ENCODE data around the gene TNFAIP8.
"Not testable (repeated sequence)": the region's sequence is repeated elsewhere in the genome, so short reads cannot be mapped to it uniquely, and the experiment has no call there.

The TNFAIP8 gene

DNA sequence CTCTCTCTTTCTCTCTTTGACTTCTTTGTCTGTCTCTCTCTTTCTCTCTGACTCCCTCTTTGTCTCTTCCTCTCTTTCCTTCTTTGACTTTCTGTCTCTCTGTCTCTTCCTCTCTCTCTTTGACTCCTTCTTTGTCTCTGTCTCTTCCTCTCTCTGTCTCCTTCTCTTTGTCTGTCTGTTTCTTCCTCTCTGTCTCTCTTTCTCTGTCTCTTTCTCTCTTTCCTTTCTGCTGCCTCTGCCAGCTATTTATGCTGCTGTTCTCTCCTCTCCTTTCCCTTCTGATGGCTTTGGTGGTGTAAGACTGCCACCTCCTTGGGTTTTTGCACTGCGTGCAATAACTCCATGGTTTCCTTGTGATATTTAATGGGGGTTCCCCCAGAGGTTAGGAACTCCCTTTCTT lies 72.3 kb downstream of the TNFAIP8 start:
- not testable (repeated sequence) for DNase-seq

DNA sequence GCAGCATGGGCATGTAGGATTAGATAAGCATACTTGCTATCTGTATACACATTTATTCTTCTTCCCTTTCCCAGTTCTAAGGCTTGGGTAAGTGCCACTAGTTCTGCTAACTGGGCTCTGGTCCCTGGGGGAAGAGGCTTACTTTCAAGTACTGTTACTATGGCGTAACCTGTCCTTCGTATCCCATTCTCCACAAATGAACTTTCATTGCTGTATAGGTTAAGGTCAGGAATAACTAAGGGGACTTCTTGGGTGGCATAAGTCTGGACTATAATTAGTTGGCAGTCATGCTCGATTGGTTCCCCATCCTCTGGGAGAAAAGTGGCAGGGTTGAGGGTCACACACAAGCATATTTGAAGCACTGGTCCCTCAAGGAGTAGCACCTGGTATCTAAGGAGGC lies 72.8 kb downstream of the TNFAIP8 start:
- DNase-seq = not testable (repeated sequence)

DNA sequence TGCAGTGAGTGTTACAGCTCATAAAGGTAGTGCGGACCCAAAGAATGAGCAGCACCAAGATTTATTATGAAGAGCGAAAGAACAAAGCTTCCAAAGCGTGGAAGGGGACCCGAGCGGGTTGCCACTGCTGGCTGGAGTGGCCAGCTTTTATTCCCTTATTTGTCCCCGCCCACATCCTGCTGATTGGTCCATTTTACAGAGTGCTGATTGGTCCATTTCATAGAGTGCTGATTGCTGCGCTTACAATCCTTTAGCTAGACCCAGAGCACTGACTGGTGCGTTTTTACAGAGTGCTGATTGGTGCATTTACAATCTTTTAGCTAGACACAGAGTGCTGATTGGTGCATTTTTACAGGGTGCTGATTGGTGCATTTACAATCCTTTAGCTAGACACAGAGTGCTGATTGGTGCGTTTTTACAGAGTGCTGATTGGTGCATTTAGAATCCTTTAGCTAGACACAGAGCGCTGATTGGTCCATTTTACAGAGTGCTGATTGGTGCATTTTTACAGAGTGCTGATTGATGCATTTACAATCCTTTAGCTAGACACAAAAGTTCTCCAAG lies 76.9 kb downstream of the TNFAIP8 start:
- not testable (repeated sequence) for DNase-seq

DNA sequence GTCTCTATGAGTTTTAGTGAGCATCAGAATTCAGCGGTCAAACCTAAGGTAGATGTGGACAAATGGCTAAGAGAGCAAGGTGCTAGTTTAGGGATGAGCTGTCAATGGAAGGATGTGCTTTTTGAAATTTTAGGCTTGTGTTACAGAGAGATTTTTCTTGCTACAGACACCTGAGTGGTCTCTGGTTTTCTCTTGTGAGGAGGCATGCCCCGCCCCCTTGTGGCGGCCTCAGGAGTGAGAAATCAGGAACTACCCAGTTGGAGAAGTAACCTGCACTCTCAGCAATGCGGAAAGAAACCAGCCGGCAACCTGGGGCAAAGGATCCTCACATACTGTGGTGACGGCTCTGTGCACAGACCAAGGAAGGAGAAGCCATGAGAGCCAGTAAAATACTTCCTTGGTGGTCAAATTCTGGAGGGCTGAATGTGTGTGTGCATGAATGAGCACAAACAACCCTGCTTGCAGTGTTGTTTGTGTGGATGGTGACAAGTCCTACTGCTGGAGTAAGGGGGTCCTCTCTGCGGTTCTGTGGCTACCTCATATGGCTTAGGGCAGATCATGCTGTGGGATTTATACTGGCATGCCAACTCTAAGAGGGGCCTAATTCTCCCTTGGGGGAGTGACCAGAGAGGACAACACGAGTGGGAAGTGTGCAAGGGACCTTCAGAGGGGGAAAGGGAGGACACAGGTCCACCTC lies 79.8 kb downstream of the TNFAIP8 start:
- peak; percentile 50 for DNase-seq

DNA sequence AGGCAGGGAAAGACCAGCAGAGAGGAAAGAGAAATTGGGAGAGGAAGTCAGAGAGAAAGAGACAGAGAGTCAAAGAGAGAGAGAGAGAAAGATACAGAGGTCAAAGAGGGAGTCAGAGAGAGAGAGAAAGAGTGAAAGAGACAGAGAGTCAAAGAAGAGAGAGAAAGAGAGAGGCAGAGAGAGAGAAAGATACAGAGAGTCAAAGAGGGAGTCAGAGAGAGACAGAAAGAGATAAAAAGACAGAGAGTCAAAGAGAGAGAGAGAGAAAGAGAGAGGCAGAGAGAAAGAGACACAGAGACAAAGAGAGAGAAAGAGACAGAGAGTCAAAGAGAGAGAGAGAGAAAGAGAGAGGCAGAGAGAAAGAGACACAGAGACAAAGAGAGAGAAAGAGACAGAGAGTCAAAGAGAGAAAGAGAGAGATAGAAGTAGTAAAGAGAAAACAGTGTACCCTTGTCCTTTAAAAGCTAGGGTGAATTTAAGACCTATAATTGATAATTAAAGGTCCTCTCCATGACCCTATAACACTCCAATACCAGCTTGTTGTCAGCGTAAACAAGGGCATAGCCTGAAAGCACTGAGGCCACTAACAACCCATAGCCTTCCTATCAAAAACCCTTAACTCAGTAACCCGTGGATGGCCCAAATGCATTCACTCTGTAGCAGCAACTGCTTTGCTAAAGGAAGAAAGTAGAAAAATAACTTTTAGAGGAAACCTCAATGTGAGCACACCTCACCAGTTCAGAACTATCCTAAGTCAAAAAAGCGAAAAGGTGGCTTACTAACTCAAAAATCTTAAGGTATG lies 82.2 kb downstream of the TNFAIP8 start:
- DNase-seq = not testable (repeated sequence)

GRCh38 chr5:119438587-119438917 lies 82.7 kb downstream of the TNFAIP8 start:
- DNase-seq = not testable (repeated sequence)

- no peak for DNase-seq
Observed at GRCh38 chr5:119439140-119439631, 83.4 kb downstream of the TNFAIP8 start.

GRCh38 chr5:119439632-119440031 lies 83.8 kb downstream of the TNFAIP8 start:
- DNase-seq = not testable (repeated sequence)

DNA sequence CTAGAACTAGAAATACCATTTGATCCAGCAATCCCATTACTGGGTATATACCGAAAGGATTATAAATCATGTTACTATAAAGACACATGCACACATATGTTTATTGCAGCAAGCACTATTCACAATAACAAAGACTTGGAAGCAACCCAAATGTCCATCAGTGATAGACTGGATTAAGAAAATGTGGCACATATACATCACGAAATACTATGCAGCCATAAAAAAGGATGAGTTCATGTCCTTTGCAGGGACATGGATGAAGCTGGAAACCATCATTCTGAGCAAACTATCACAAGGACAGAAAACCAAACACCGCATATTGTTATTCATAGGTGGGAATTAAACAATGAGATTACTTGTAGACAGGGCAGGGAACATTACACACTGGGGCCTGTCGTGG lies 88.8 kb downstream of the TNFAIP8 start:
- DNase-seq = not testable (repeated sequence)

DNA sequence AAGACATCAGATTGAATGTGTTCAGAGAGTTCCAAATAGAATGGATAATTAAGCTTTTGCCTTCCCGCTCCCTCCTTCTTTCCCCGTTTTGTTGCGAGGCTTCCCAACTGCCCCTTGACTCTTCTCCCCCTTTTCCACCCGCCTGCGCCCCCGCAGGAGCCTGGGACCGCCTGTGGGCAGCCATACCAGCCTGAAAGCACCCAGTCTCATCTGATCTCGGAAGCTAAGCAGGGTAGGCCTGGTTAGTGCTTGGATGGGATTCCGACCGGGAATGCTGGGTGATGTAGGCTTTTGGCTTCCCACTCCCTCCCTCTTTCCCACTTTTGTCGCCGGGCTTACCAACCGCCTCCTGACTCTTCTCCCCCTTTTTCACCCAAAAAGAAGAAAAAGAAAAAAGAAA lies 89.7 kb downstream of the TNFAIP8 start:
- DNase-seq = no peak

Data from EL (cell line).